ENCODE data around the gene ZNF512B. TPM values are rescaled to one million over a fixed set of nuclear protein-coding genes. Genes with fewer than 3 reads are reported as not detected.

The ZNF512B gene
- total RNA-seq, 1 experiment from 2014 or later, result 10.3 TPM

DNA sequence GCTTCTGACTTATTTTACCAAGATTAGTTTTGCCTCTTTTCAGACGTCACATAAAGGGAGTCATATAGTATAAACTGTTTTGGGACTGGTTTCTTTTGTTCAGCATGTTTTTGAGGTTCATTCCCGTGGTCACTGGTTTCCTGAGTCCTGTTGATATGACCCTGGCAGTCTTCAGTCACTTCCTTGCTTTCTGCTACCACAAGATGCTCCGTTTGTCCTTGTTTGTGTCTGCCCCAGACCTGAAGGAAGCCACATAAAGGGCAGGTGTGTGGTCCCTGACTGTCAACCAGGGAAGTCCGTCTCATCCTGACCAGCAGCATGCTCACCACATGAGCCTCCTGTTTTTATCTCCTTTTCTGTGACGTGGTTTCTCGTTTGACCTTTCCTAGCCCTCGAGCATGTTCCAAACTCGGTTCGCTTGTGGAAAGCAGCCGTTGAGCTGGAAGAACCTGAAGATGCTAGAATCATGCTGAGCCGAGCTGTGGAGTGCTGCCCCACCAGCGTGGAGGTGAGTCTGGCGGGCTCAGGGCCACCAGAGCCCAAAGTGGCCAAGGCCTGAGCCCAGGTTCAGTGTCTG is 40.2 kb upstream of the ZNF512B start:
- DNase-seq (ENCODE audit: low read depth, low spot score), result no peak
- H3K27me3 ChIP-seq (ENCODE audit: insufficient read depth, low read length), result no peaks in the 10 kb centered on the region
- CTCF ChIA-PET, result no interaction called here

GRCh38 chr20:64006902-64007301 is 37.2 kb upstream of the ZNF512B start:
- ChIA-PET RAD21 (ENCODE audit: low non-redundant PET in 1 of 2, low total read pairs in 2 of 2, uncharacterized antibody in 2 of 2, unreplicated experiment in 2 of 2) (no interaction called here), POLR2A (no interaction called here), CTCF (no interaction called here)
- no peak overlapping the region for H3K4me3 ChIP-seq (replicated peaks in 1 of 2; ENCODE audit: low read depth in 1 of 2, low read length in 2 of 2)
- no peak overlapping the region for H3K4me2 ChIP-seq (ENCODE audit: low read length)
- peaks cover 3 to 7% of the 10 kb centered on the region in 2 experiments; a peak in 2 of 4 replicates for H3K9me3 ChIP-seq (ENCODE audit: control insufficient read depth in 1 of 2, insufficient read depth in 1 of 2, low read depth in 1 of 2, low read length in 2 of 2)
- H3K4me1 ChIP-seq (ENCODE audit: control insufficient read depth in 1 of 2, insufficient read depth in 2 of 2, low read length in 2 of 2), result no peaks in the 10 kb centered on the region
- H3K9ac ChIP-seq (ENCODE audit: low read length), result no peak overlapping the region
- H4K20me1 ChIP-seq (ENCODE audit: insufficient read depth), result no peaks in the 10 kb centered on the region
- no peaks in the 10 kb centered on the region for H3K9me2 ChIP-seq (ENCODE audit: insufficient read depth)
- no peak overlapping the region for H3K27ac ChIP-seq (ENCODE audit: low read depth, low read length)
- BruUV-seq (replicated peaks), result no TSS peak
- no peak for ATAC-seq
- peaks cover 45% of the 10 kb centered on the region for H3K79me2 ChIP-seq (ENCODE audit: insufficient read depth, low read length)
- intact Hi-C loops (cut with micrococcal nuclease), result no loop called here
- no peak for DNase-seq (ENCODE audit: low read depth, low spot score)
- no peak overlapping the region for H2AFZ ChIP-seq (ENCODE audit: low read depth, low read length, poor library complexity, severe bottlenecking)
- no peaks in the 10 kb centered on the region for H3K27me3 ChIP-seq (ENCODE audit: insufficient read depth, low read length)
- H3K36me3 ChIP-seq (ENCODE audit: control insufficient read depth in 1 of 2, insufficient read depth in 2 of 2, low read length in 2 of 2), result peaks cover 33 to 52% of the 10 kb centered on the region in 2 experiments
- TF ChIP-seq ZNF274 (IDR thresholded peaks at IDR 0.05; ENCODE audit: low read depth, low read length) (no peak), EZH2 (IDR thresholded peaks at IDR 0.05) (no peak), CEBPB (IDR thresholded peaks at IDR 0.05; ENCODE audit: low read depth) (no peak), FOSL1 (IDR thresholded peaks at IDR 0.05; ENCODE audit: low read depth) (no peak), POLR2AphosphoS5 (IDR thresholded peaks at IDR 0.05; ENCODE audit: low read depth, low read length) (no peak), SP1 (IDR thresholded peaks at IDR 0.05; ENCODE audit: low read depth) (no peak), CBX3 (IDR thresholded peaks at IDR 0.05; ENCODE audit: low read depth) (no peak), SRF (IDR thresholded peaks at IDR 0.05; ENCODE audit: low read depth) (no peak), POLR2A (IDR thresholded peaks at IDR 0.05; ENCODE audit: borderline replicate concordance, extremely low read depth, insufficient read depth, insufficient read length) (no peak), TCF7L2 (IDR thresholded peaks at IDR 0.05; ENCODE audit: borderline replicate concordance, extremely low read depth, insufficient read depth, insufficient read length) (no peak), EGR1 (IDR thresholded peaks at IDR 0.05; ENCODE audit: low read depth) (no peak)
- TF ChIP-seq, protein P1, sequence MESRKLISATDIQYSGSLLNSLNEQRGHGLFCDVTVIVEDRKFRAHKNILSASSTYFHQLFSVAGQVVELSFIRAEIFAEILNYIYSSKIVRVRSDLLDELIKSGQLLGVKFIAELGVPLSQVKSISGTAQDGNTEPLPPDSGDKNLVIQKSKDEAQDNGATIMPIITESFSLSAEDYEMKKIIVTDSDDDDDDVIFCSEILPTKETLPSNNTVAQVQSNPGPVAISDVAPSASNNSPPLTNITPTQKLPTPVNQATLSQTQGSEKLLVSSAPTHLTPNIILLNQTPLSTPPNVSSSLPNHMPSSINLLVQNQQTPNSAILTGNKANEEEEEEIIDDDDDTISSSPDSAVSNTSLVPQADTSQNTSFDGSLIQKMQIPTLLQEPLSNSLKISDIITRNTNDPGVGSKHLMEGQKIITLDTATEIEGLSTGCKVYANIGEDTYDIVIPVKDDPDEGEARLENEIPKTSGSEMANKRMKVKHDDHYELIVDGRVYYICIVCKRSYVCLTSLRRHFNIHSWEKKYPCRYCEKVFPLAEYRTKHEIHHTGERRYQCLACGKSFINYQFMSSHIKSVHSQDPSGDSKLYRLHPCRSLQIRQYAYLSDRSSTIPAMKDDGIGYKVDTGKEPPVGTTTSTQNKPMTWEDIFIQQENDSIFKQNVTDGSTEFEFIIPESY (IDR thresholded peaks at IDR 0.05; ENCODE audit: extremely low read depth, insufficient replicate concordance, low read length), result no peak
- TF ChIP-seq, protein P2, sequence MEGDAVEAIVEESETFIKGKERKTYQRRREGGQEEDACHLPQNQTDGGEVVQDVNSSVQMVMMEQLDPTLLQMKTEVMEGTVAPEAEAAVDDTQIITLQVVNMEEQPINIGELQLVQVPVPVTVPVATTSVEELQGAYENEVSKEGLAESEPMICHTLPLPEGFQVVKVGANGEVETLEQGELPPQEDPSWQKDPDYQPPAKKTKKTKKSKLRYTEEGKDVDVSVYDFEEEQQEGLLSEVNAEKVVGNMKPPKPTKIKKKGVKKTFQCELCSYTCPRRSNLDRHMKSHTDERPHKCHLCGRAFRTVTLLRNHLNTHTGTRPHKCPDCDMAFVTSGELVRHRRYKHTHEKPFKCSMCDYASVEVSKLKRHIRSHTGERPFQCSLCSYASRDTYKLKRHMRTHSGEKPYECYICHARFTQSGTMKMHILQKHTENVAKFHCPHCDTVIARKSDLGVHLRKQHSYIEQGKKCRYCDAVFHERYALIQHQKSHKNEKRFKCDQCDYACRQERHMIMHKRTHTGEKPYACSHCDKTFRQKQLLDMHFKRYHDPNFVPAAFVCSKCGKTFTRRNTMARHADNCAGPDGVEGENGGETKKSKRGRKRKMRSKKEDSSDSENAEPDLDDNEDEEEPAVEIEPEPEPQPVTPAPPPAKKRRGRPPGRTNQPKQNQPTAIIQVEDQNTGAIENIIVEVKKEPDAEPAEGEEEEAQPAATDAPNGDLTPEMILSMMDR (IDR thresholded peaks at IDR 0.05 in 2 of 3, conservative IDR thresholded peaks at IDR 0.05 in 1 of 3; ENCODE audit: borderline replicate concordance in 1 of 3, insufficient read depth in 1 of 3, low read depth in 2 of 3, low read length in 2 of 3), result no peak

More for the DNA sequence above, 40.2 kb upstream of the ZNF512B start:
- H3K9ac ChIP-seq (ENCODE audit: low read length), result no peak overlapping the region
- H3K27ac ChIP-seq (ENCODE audit: low read depth, low read length), result no peak overlapping the region
- intact Hi-C loops (cut with micrococcal nuclease), result no loop called here
- no peaks in the 10 kb centered on the region for H3K9me2 ChIP-seq (ENCODE audit: insufficient read depth)
- H3K4me3 ChIP-seq (replicated peaks in 1 of 2; ENCODE audit: low read depth in 1 of 2, low read length in 2 of 2), result no peak overlapping the region
- TF ChIP-seq EGR1 (IDR thresholded peaks at IDR 0.05; ENCODE audit: low read depth), result no peak
- no peak for TF ChIP-seq POLR2A (IDR thresholded peaks at IDR 0.05; ENCODE audit: borderline replicate concordance, extremely low read depth, insufficient read depth, insufficient read length)
- no peak for TF ChIP-seq EZH2phosphoT487 (IDR thresholded peaks at IDR 0.05; ENCODE audit: borderline replicate concordance)
- TF ChIP-seq ZFX (IDR thresholded peaks at IDR 0.05), result no peak
- TF ChIP-seq SIN3A (IDR thresholded peaks at IDR 0.05; ENCODE audit: low read depth), result no peak
- TF ChIP-seq, protein P3, sequence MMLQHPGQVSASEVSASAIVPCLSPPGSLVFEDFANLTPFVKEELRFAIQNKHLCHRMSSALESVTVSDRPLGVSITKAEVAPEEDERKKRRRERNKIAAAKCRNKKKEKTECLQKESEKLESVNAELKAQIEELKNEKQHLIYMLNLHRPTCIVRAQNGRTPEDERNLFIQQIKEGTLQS (IDR thresholded peaks at IDR 0.05), result no peak
- TF ChIP-seq ELF1 (IDR thresholded peaks at IDR 0.05; ENCODE audit: borderline replicate concordance, low read depth), result no peak
- TF ChIP-seq JUND (IDR thresholded peaks at IDR 0.05), result no peak
- no peak for TF ChIP-seq ZNF274 (IDR thresholded peaks at IDR 0.05; ENCODE audit: low read depth, low read length)
- TF ChIP-seq SP1 (IDR thresholded peaks at IDR 0.05; ENCODE audit: low read depth), result no peak
- TF ChIP-seq YY1 (IDR thresholded peaks at IDR 0.05; ENCODE audit: extremely low read depth, insufficient replicate concordance, low read depth, low read length), result no peak
- no peak overlapping the region for H3K4me2 ChIP-seq (ENCODE audit: low read length)
- H3K79me2 ChIP-seq (ENCODE audit: insufficient read depth, low read length), result peaks cover 30% of the 10 kb centered on the region
- ChIA-PET RAD21 (ENCODE audit: low non-redundant PET in 1 of 2, low total read pairs in 2 of 2, uncharacterized antibody in 2 of 2, unreplicated experiment in 2 of 2) (no interaction called here), POLR2A (no interaction called here)
- BruUV-seq (replicated peaks), result no TSS peak
- no peaks in the 10 kb centered on the region for H3K4me1 ChIP-seq (ENCODE audit: control insufficient read depth in 1 of 2, insufficient read depth in 2 of 2, low read length in 2 of 2)
- H3K9me3 ChIP-seq (ENCODE audit: control insufficient read depth in 1 of 2, insufficient read depth in 1 of 2, low read depth in 1 of 2, low read length in 2 of 2), result peaks cover 3 to 7% of the 10 kb centered on the region in 2 experiments; a peak in 2 of 4 replicates
- H4K20me1 ChIP-seq (ENCODE audit: insufficient read depth), result no peaks in the 10 kb centered on the region
- H3K36me3 ChIP-seq (ENCODE audit: control insufficient read depth in 1 of 2, insufficient read depth in 2 of 2, low read length in 2 of 2), result peaks cover 36 to 63% of the 10 kb centered on the region in 2 experiments
- ATAC-seq, result no peak
- H2AFZ ChIP-seq (ENCODE audit: low read depth, low read length, poor library complexity, severe bottlenecking), result no peak overlapping the region

All from HCT116 (cell line).